ACHN (cell line): ENCODE data around the gene SULF2.

ENCODE experiments used
- DNase-seq: peaks from one replicate; pipeline ENCODE4 v3.0.0-alpha.2; 2015
- in situ Hi-C: cut with HindIII; loops from 2 replicates; pipeline ENCODE4 v1.10.0; 2017; ENCODE audit warnings: low sequenced_read_pairs, low pct_ligation_motif_present, low pct_unique_long_range_greater_than_20kb

SULF2 gene

GRCh38 chr20:47749339-47749738, 35.9 kb downstream of the SULF2 start:
- in situ Hi-C loops: no loop called here
- DNase-seq: no peak

- DNase-seq: no peak
- in situ Hi-C loops: no loop called here
Measured at GRCh38 chr20:47748823-47749222, 36.5 kb downstream of the SULF2 start.

- DNase-seq: no peak
- in situ Hi-C loops: no loop called here
Measured at GRCh38 chr20:47748069-47748468, 37.2 kb downstream of the SULF2 start.

- DNase-seq: no peak
Measured at GRCh38 chr20:47747669-47748031, 37.6 kb downstream of the SULF2 start.

GRCh38 chr20:47744803-47745202, 40.5 kb downstream of the SULF2 start:
- DNase-seq: no peak
- in situ Hi-C loops: no loop called here

More at GRCh38 chr20:47747669-47748031, 37.6 kb downstream of the SULF2 start:
- in situ Hi-C loops: no loop called here

- in situ Hi-C loops: no loop called here
- DNase-seq: no peak
Measured at GRCh38 chr20:47743671-47744070, 41.6 kb downstream of the SULF2 start.

- in situ Hi-C loops: no loop called here
Measured at GRCh38 chr20:47741669-47742608, 43.3 kb downstream of the SULF2 start.

GRCh38 chr20:47740862-47741184, 44.5 kb downstream of the SULF2 start:
- in situ Hi-C loops: no loop called here
- DNase-seq: no peak

More at GRCh38 chr20:47741669-47742608, 43.3 kb downstream of the SULF2 start:
- no peak for DNase-seq

GRCh38 chr20:47740121-47740861, 45.0 kb downstream of the SULF2 start:
- no peak for DNase-seq
- in situ Hi-C loops: no loop called here

GRCh38 chr20:47737923-47738322, 47.4 kb downstream of the SULF2 start:
- DNase-seq: no peak
- in situ Hi-C loops: no loop called here

GRCh38 chr20:47736570-47737152, 48.6 kb downstream of the SULF2 start:
- in situ Hi-C loops: no loop called here
- no peak for DNase-seq

GRCh38 chr20:47735412-47736400, 49.6 kb downstream of the SULF2 start:
- in situ Hi-C loops: no loop called here
- DNase-seq: no peak

- no peak for DNase-seq
Measured at GRCh38 chr20:47734870-47735269, 50.4 kb downstream of the SULF2 start.

GRCh38 chr20:47733892-47734291, 51.4 kb downstream of the SULF2 start:
- no peak for DNase-seq
- in situ Hi-C loops: no loop called here

More at GRCh38 chr20:47734870-47735269, 50.4 kb downstream of the SULF2 start:
- in situ Hi-C loops: no loop called here

GRCh38 chr20:47730744-47731143, 54.5 kb downstream of the SULF2 start:
- no peak for DNase-seq
- in situ Hi-C loops: no loop called here

- in situ Hi-C loops: no loop called here
- DNase-seq: no peak
Measured at GRCh38 chr20:47729472-47729871, 55.8 kb downstream of the SULF2 start.

- no peak for DNase-seq
- in situ Hi-C loops: no loop called here
Measured at GRCh38 chr20:47727909-47728361, 57.3 kb downstream of the SULF2 start.

- in situ Hi-C loops: no loop called here
- DNase-seq: no peak
Measured at GRCh38 chr20:47727170-47727880, 58.0 kb downstream of the SULF2 start.
